A673 (cell line): ENCODE results near the gene GPR150. TPM values are rescaled to one million over a fixed set of nuclear protein-coding genes. Genes with fewer than 3 reads are reported as not detected.
"Not testable (repeated sequence)": the region's sequence is repeated elsewhere in the genome, so short reads cannot be mapped to it uniquely, and the experiment has no call there.

Source experiments
- BruUV-seq: library from RNA; stranded (reverse); fragments of 400-500 nt; replicated peaks from 2 replicates; lab custom pipeline; 2021; lab: Mats Ljungman, UMichigan
- CTCF ChIA-PET: fragments of 300-600 bp; sonication (Branson Sonifier 250); formaldehyde crosslinking; loops from one replicate; lab custom pipeline; 2022; ENCODE audit warnings: antibody characterized with exemption; lab: Charles Lee
- POLR2A ChIA-PET: fragments of 300-600 bp; sonication (Branson Sonifier 250); formaldehyde crosslinking; loops from one replicate; lab custom pipeline; 2022; ENCODE audit warnings: antibody characterized with exemption; ENCODE audit not compliant: low non-redundant PET; lab: Charles Lee
- DNase-seq: peaks from one replicate; pipeline ENCODE4 v3.0.0-alpha.2; 2015; ENCODE audit warnings: low spot score
- H3K27ac ChIP-seq: fragments of 200-600 bp; sonication (generic); 2 replicates; pipeline ENCODE4 v1.5.1; 2016; ENCODE audit warnings: mixed run types, low read depth, mild to moderate bottlenecking, mixed read lengths, antibody characterized with exemption, low read length; ENCODE audit not compliant: poor library complexity, severe bottlenecking
- H3K27me3 ChIP-seq: fragments of 200-600 bp; sonication (generic); replicated peaks from 2 replicates; pipeline ENCODE4 v1.6.1; 2017; ENCODE audit warnings: mixed run types, low read depth, mild to moderate bottlenecking, mixed read lengths, antibody characterized with exemption, low read length; ENCODE audit not compliant: insufficient read depth, poor library complexity
- H3K36me3 ChIP-seq: fragments of 200-600 bp; sonication (generic); 2 replicates; pipeline ENCODE4 v1.6.1; 2016; ENCODE audit warnings: mixed run types, mild to moderate bottlenecking, mixed read lengths, antibody characterized with exemption, low read length; ENCODE audit not compliant: insufficient read depth, poor library complexity, severe bottlenecking
- H3K4me1 ChIP-seq: fragments of 200-600 bp; sonication (generic); 2 replicates; pipeline ENCODE4 v1.6.1; 2017; ENCODE audit warnings: mixed run types, mild to moderate bottlenecking, mixed read lengths, antibody characterized with exemption, low read length; ENCODE audit not compliant: insufficient read depth, poor library complexity, severe bottlenecking
- H3K4me3 ChIP-seq: fragments of 200-600 bp; sonication (generic); 2 replicates; pipeline ENCODE4 v1.5.1; 2016; ENCODE audit warnings: low read depth, mixed run types, mild to moderate bottlenecking, mixed read lengths, low read length; ENCODE audit not compliant: poor library complexity, severe bottlenecking
- H3K9me3 ChIP-seq: fragments of 200-600 bp; sonication (generic); 2 replicates; pipeline ENCODE4 v1.6.1; 2016; ENCODE audit warnings: mixed run types, low read depth, mild to moderate bottlenecking, mixed read lengths, antibody characterized with exemption, low read length; ENCODE audit not compliant: poor library complexity, severe bottlenecking
- CTCF ChIP-seq: fragments of 300-800, 200-600 bp; sonication (generic); conservative IDR thresholded peaks from 2 replicates; pipeline ENCODE4 v1.5.1; 2017; ENCODE audit warnings: low read depth, mild to moderate bottlenecking, antibody characterized with exemption, low read length, moderate library complexity, mixed read lengths
- EZH2 ChIP-seq: fragments of 200-600 bp; sonication (generic); IDR thresholded peaks from 2 replicates; pipeline ENCODE4 v1.6.1; 2017; ENCODE audit warnings: borderline replicate concordance, low read depth, mild to moderate bottlenecking, mixed read lengths, antibody characterized with exemption, low read length; ENCODE audit not compliant: poor library complexity, severe bottlenecking
- intact Hi-C: fragments of 100-400 bp; cut with micrococcal nuclease; formaldehyde crosslinking; loops from one replicate; pipeline ENCODE4 v1.10.0; 2022; ENCODE audit not compliant: unreplicated experiment
- total RNA-seq: library from RNA; stranded (reverse); gene quantifications from 2 replicates; pipeline ENCODE4 v1.2.3, GENCODE V29; 2021

GPR150 gene
- total RNA-seq, 1 experiment from 2014 or later, result 0.13 TPM

DNA sequence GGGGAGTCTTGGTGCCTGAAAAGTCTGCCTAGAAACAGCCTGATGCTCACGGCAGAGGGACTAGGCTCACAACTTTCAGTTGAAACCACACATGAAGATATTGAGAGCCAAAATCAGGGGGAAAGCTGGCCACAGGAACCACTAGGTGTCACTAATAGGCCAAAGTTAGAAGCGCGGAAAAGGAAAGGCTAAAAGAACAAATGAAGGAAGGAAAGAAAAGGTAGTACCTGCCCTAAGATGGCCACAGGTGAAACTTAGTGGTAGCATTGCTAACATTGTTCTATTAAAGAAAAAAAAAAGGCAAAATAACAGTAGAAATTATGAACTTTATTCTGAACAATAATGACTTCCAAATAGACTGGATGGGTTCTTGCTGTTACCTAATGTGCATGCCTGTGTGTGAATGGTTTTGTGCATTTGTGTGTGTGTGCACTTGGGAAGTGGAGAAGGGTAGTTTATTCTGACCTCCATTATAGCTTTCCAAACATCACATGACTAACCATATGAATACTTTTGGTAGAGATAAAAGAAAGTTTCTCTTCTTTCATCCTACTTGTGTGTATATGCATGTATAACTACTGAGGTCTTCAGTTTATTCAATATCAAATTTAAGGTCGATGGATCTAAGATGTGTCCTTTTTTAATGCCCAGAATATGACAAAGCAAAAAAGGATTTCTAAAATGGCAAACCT is 24.6 kb downstream of the GPR150 start:
- ChIA-PET POLR2A (no interaction called here), CTCF (interaction anchor here (0.5 to 1.0 kb wide), 3 partner anchors 22 to 691 kb away, joined by 3 read pairs; no protein-coding TSS in a partner anchor)
- Histone ChIP-seq H3K27ac (no peak overlapping the region), H3K9me3 (no peaks in the 10 kb centered on the region), H3K36me3 (no peaks in the 10 kb centered on the region), H3K4me3 (no peak overlapping the region), H3K4me1 (no peaks in the 10 kb centered on the region), H3K27me3 (no peaks in the 10 kb centered on the region)
- peak; percentile 88 for TF ChIP-seq CTCF
- TF ChIP-seq EZH2, result no peak
- intact Hi-C loops, result loop anchor here (1.0 to 10.0 kb wide), 6 partner anchors 88 to 960 kb away; partner anchors contain the start of genes MCTP1 and RHOBTB3
- DNase-seq, result peak; percentile 67
- BruUV-seq, result no TSS peak

DNA sequence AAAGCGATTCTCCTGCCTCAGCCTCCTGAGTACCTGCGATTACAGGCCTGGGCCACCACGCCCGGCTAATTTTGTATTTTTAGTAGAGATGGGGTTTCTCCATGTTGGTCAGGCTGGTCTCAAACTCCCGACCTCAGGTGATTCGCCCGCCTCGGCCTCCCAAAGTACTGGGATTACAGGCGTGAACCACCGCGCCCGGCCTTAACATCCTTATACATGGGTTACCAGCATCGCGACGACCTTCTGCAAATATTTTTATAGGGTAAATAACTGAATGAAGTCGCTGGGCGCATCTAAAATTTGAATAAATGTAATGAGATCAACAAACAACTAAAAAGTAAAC is 26.3 kb downstream of the GPR150 start:
- H3K4me1 ChIP-seq, POLR2A ChIA-PET, BruUV-seq, H3K9me3 ChIP-seq, H3K36me3 ChIP-seq, DNase-seq, H3K27ac ChIP-seq, H3K27me3 ChIP-seq: not testable (repeated sequence)
- peak overlapping the region; percentile 50 for H3K4me3 ChIP-seq
- intact Hi-C loops, result loop anchor here (5.0 to 10.0 kb wide), 3 partner anchors 86 to 959 kb away; partner anchors contain the start of genes MCTP1 and RHOBTB3
- CTCF ChIA-PET, result interaction anchor here (0.7 to 1.0 kb wide), 2 partner anchors 18 to 55 kb away, joined by 3 read pairs; no protein-coding TSS in a partner anchor

DNA sequence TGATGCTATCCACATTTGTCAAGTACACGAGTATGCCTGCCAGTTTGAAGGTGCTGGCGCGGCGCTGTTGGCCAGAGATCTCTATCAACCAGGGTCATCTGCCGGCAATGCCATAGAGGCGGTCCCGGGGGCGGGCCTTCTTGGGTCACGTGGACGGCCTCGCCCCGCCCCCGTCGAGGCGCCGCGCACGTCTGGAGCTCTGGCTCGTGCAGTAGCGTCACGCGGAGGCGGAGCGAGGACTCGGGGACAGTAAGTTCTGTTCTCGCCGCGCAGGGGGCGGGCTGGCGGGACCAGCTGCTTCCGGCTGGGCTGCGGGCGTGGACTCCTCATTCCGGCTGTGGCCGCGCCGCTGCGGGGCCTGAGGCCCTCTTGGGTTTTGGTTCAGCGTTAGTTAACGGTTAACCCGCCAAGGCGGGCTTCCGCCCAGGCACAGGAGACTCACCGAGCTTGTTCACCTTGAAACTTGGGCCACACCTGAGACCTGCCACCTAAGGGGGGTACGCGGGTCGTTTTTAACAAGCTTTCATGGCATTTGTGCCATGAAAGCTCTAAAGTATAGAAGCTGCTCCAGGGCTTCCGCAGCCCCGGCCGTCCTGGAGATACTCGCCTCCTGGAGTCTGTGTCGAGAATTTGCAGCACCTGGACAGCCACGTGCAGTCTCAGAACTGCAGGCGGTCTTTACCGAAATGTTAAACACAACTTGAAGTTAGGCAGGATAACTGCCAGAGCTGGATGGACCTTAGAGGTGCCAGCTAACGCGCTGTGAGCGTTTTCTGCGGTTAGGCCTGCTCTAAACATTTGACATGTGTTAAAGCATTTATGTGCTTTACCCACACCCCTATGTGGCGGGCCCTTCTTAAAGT is 26.9 kb downstream of the GPR150 start, which contains the start of gene RFESD:
Gene RFESD, plus strand, starts transcription at position 209 of the 863 bp plus-strand sequence. CDS start 5,495 bp downstream, outside the sequence.
- CTCF ChIA-PET, result interaction anchor here (0.6 to 1.0 kb wide), 3 partner anchors 18 to 79 kb away, joined by 3 to 4 read pairs (median 3); no protein-coding TSS in a partner anchor
- peak within 1 kb of the TSS; percentile 50 for H3K4me3 ChIP-seq
- no peaks in the 10 kb centered on the region for H3K9me3 ChIP-seq
- no peaks in the 10 kb centered on the region for H3K36me3 ChIP-seq
- DNase-seq, result peak; percentile 98
- BruUV-seq, result no TSS peak
- POLR2A ChIA-PET, result interaction anchor here (0.6 kb wide), 1 partner anchor 276 kb away, joined by 3 read pairs; no protein-coding TSS in a partner anchor
- peak within 1 kb of the TSS; percentile 74 for H3K27ac ChIP-seq
- intact Hi-C loops, result loop anchor here (5.0 to 10.0 kb wide), 3 partner anchors 86 to 958 kb away; partner anchors contain the start of genes MCTP1 and RHOBTB3
- TF ChIP-seq CTCF (no peak), EZH2 (no peak)
- H3K27me3 ChIP-seq, result no peaks in the 10 kb centered on the region
- no peaks in the 10 kb centered on the region for H3K4me1 ChIP-seq
